Calu3 (cell line): ENCODE measurements around the gene SGCA. TPM values are rescaled to one million over a fixed set of nuclear protein-coding genes. Genes with fewer than 3 reads are reported as not detected.

ENCODE experiments used
- BruUV-seq: library from RNA; stranded (reverse); fragments of 400-500 nt; replicated peaks from 2 replicates; lab custom pipeline; 2021; lab: Mats Ljungman, UMichigan
- CTCF ChIA-PET: fragments of 300-600 bp; sonication (Branson Sonifier 250); formaldehyde crosslinking; loops from one replicate; lab custom pipeline; 2022; ENCODE audit warnings: antibody characterized with exemption; lab: Charles Lee
- DNase-seq: peaks from one replicate; pipeline ENCODE4 v3.0.0; 2022
- H3K27ac Mint-ChIP-seq: one replicate; pipeline ENCODE4 v1.8.0; 2022; ENCODE audit warnings: mixed read lengths; ENCODE audit not compliant: unreplicated experiment
- H3K27me3 Mint-ChIP-seq: one replicate; pipeline ENCODE4 v1.8.0; 2022; ENCODE audit warnings: mixed read lengths; ENCODE audit not compliant: unreplicated experiment
- H3K36me3 Mint-ChIP-seq: one replicate; pipeline ENCODE4 v1.8.0; 2022; ENCODE audit warnings: mild to moderate bottlenecking, moderate library complexity, mixed read lengths; ENCODE audit not compliant: insufficient read depth, unreplicated experiment
- H3K4me1 Mint-ChIP-seq: one replicate; pipeline ENCODE4 v1.8.0; 2022; ENCODE audit warnings: mild to moderate bottlenecking, low read depth, mixed read lengths; ENCODE audit not compliant: unreplicated experiment
- H3K4me3 Mint-ChIP-seq: one replicate; pipeline ENCODE4 v1.8.0; 2022; ENCODE audit warnings: mild to moderate bottlenecking, low read depth, moderate library complexity, mixed read lengths; ENCODE audit not compliant: unreplicated experiment
- H3K9me3 Mint-ChIP-seq: one replicate; pipeline ENCODE4 v1.8.0; 2022; ENCODE audit warnings: low read depth, mixed read lengths; ENCODE audit not compliant: unreplicated experiment
- intact Hi-C: fragments of 100-400 bp; cut with micrococcal nuclease; formaldehyde crosslinking; loops from one replicate; pipeline ENCODE4 v1.10.0; 2022; ENCODE audit not compliant: unreplicated experiment
- total RNA-seq: library from RNA; stranded (reverse); gene quantifications from 2 replicates; pipeline ENCODE4 v1.2.3, GENCODE V29; 2022
- TF ChIP-seq, protein P1 (sequence below): fragments of 200-600 bp; IDR thresholded peaks from one replicate; pipeline ENCODE4 v1.8.0; 2022; ENCODE audit warnings: antibody characterized with exemption; ENCODE audit not compliant: unreplicated experiment

The SGCA gene
- total RNA-seq, 1 experiment from 2014 or later = not detected

DNA sequence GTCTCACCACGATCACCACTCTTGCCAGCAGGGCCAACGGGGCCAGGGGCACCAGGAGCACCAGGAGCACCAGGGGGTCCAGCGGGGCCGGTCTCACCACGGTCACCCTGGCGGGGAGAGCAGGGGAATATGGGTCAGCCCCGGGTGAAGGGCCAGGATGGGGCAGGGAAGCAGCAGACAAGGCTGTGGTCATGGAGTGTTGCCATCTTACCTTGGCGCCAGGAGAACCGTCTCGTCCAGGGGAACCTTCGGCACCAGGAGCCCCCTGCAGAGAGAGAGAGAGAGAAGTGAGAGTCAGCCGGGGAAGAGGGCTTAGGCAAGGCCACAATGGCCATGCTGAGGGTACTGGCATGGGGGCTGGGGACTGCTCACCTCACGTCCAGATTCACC, 22.7 kb downstream of the SGCA start:
- H3K4me3 Mint-ChIP-seq = no peak overlapping the region
- TF ChIP-seq, protein P1, sequence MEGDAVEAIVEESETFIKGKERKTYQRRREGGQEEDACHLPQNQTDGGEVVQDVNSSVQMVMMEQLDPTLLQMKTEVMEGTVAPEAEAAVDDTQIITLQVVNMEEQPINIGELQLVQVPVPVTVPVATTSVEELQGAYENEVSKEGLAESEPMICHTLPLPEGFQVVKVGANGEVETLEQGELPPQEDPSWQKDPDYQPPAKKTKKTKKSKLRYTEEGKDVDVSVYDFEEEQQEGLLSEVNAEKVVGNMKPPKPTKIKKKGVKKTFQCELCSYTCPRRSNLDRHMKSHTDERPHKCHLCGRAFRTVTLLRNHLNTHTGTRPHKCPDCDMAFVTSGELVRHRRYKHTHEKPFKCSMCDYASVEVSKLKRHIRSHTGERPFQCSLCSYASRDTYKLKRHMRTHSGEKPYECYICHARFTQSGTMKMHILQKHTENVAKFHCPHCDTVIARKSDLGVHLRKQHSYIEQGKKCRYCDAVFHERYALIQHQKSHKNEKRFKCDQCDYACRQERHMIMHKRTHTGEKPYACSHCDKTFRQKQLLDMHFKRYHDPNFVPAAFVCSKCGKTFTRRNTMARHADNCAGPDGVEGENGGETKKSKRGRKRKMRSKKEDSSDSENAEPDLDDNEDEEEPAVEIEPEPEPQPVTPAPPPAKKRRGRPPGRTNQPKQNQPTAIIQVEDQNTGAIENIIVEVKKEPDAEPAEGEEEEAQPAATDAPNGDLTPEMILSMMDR = no peak
- intact Hi-C loops = no loop called here
- no peaks in the 10 kb centered on the region for H3K9me3 Mint-ChIP-seq
- no peak for DNase-seq
- peaks cover 6% of the 10 kb centered on the region for H3K4me1 Mint-ChIP-seq
- peaks cover 77% of the 10 kb centered on the region for H3K27me3 Mint-ChIP-seq
- CTCF ChIA-PET = no interaction called here
- no peak overlapping the region for H3K27ac Mint-ChIP-seq
- no TSS peak for BruUV-seq
- no peaks in the 10 kb centered on the region for H3K36me3 Mint-ChIP-seq

DNA sequence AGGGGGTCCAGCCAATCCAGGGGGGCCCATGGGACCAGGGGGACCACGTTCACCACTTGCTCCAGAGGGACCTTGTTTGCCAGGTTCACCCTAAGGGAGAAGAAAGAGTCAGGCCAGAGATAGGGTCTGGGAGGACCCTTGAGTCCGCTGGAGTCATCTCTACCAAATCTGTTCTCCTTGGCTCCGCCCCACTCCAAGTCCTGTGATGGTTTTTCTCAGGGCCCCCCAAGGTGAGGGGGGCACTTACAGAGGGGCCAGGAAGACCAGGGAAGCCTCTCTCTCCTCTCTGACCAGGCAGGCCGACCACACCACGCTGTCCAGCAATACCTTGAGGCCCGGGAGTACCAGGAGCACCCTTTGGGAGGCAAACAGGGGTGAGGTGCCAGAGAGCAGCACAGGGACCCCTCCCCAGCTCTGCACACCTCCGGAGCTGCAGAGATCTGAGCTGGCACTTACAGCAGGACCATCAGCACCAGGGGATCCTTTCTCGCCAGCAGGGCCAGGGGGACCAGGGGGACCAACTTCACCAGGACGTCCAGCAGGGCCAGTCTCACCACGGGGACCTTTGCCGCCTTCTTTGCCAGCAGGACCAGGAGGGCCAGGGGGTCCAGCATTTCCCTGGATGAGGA, 23.2 kb downstream of the SGCA start:
- Mint-ChIP-seq H3K4me3 (no peak overlapping the region), H3K27ac (no peak overlapping the region), H3K27me3 (peaks cover 77% of the 10 kb centered on the region), H3K4me1 (peaks cover 1% of the 10 kb centered on the region), H3K36me3 (no peaks in the 10 kb centered on the region), H3K9me3 (no peaks in the 10 kb centered on the region)
- DNase-seq = no peak
- no TSS peak for BruUV-seq
- intact Hi-C loops = no loop called here
- CTCF ChIA-PET = interaction anchor here (0.6 kb wide), 1 partner anchor 1031 kb away, joined by 5 read pairs; no protein-coding TSS in a partner anchor
- TF ChIP-seq, protein P1 = no peak

DNA sequence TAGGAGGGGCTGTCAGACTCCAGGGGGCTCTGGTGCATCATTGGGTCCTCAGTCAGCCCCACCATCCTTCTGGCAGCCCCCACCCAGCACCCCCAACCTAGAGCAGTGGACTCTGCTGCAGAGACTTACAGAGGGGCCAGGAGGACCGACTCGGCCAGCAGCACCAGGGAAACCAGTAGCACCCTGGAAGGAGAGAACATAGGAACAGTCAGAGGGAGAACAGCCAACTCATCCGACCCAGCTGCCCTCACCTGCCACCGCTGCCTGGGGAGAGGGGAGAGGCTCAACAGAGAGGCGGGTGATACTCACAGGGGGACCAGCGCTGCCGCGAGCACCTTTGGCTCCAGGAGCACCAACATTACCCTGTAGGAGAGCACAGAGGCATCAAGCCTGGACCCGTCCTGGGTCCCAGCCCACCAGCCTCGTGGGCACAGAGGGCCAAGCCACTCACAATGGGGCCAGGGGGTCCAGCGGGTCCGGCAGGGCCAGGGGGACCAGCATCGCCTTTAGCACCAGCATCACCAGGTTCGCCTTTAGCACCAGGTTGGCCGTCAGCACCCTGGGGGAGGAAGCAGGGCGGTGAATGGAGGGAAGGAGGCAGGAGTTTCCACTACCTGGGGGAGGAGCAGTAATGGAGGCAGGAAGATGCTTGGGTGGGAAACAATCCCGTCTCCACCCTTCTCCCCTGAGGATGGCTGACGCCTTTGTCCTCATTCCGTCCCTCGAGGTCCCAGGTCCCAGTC, 23.9 kb downstream of the SGCA start:
- TF ChIP-seq, protein P1 = no peak
- intact Hi-C loops = no loop called here
- no TSS peak for BruUV-seq
- Mint-ChIP-seq H3K4me1 (no peaks in the 10 kb centered on the region), H3K36me3 (no peaks in the 10 kb centered on the region), H3K4me3 (no peak overlapping the region), H3K27ac (no peak overlapping the region), H3K9me3 (no peaks in the 10 kb centered on the region), H3K27me3 (peaks cover 79% of the 10 kb centered on the region)
- CTCF ChIA-PET = interaction anchor here (0.6 kb wide), 3 partner anchors 20 to 1032 kb away, joined by 3 to 5 read pairs (median 5); no protein-coding TSS in a partner anchor
- DNase-seq = no peak

DNA sequence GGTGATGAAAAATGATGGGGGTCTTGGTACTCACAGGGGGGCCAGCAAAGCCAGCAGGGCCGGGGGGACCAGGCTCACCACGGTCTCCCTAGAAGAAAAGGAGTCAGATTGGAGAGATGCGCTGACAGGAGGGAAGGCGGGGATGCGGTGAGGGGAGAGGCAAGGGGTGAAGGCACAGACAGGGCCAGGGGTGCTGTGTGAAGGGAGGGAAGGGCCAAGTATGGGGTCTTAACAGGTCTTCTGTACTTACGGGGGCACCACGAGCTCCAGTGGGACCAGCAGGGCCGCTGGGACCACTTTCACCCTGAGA, 24.4 kb downstream of the SGCA start:
- CTCF ChIA-PET = interaction anchor here (0.6 kb wide), 2 partner anchors 21 to 106 kb away, joined by 3 to 5 read pairs; no protein-coding TSS in a partner anchor
- Mint-ChIP-seq H3K36me3 (no peaks in the 10 kb centered on the region), H3K27ac (no peak overlapping the region)

More for the DNA sequence above, 24.4 kb downstream of the SGCA start:
- Mint-ChIP-seq H3K4me1 (no peaks in the 10 kb centered on the region), H3K27me3 (peaks cover 85% of the 10 kb centered on the region), H3K9me3 (no peaks in the 10 kb centered on the region), H3K4me3 (no peak overlapping the region)
- BruUV-seq = no TSS peak
- no peak for DNase-seq
- intact Hi-C loops = no loop called here
- TF ChIP-seq, protein P1 = no peak
